HEK293 (cell line): ENCODE data around the gene NDUFA9.

Experiments used
- CTCF ChIA-PET: fragments of 350-600 bp; formaldehyde crosslinking; extraction: SDS; loops from one replicate; lab custom pipeline; 2021; ENCODE audit warnings: antibody characterized with exemption; lab: Yijun Ruan, JAX
- POLR2A ChIA-PET: fragments of 300-600 bp; formaldehyde crosslinking; extraction: SDS; loops from one replicate; lab custom pipeline; 2020; ENCODE audit warnings: antibody characterized with exemption, inconsistent platforms; lab: Yijun Ruan, JAX
- H3K27ac ChIP-seq: fragments of 200-500 bp; sonication (Bioruptor generic); 2 replicates; pipeline ENCODE4 v1.5.1; 2014; ENCODE audit warnings: low read depth, low read length, control low read depth, inconsistent platforms; ENCODE audit errors: extremely low read depth
- H3K36me3 ChIP-seq, 2 experiments: fragments of 200-500 bp in 1 of 2; sonication (Bioruptor generic) in 1 of 2; 1 replicate in 1 of 2; 2 replicates in 1 of 2; pipeline ENCODE4 v1.5.1; 2014 to 2017; ENCODE audit warnings: inconsistent platforms in 2 of 2, low read length in 2 of 2; ENCODE audit not compliant: control insufficient read depth in 2 of 2, insufficient read depth in 1 of 2
- H3K4me1 ChIP-seq: fragments of 200-500 bp; sonication (Bioruptor generic); 2 replicates; pipeline ENCODE4 v1.5.1; 2014; ENCODE audit warnings: mild to moderate bottlenecking, low read length, inconsistent platforms; ENCODE audit not compliant: control insufficient read depth, insufficient read depth
- H3K4me3 ChIP-seq: 2 replicates; pipeline ENCODE4 v1.5.1; 2011; ENCODE audit warnings: low read depth, mild to moderate bottlenecking, control low read depth, low read length, moderate library complexity
- H3K9me3 ChIP-seq: fragments of 200-500 bp; sonication (Bioruptor generic); 2 replicates; pipeline ENCODE4 v1.5.1; 2014; ENCODE audit warnings: low read depth, low read length, inconsistent platforms; ENCODE audit not compliant: control insufficient read depth, insufficient read depth
- GFI1B ChIP-seq: fragments of 450-650 bp; formaldehyde crosslinking; IDR thresholded peaks from 2 replicates; pipeline ENCODE4 v1.5.1; 2016; ENCODE audit warnings: missing biosample characterization, missing genetic modification characterization
- KLF10 ChIP-seq: fragments of 450-650 bp; IDR thresholded peaks from 2 replicates; pipeline ENCODE4 v1.5.1; 2018; ENCODE audit warnings: missing biosample characterization, mild to moderate bottlenecking, missing genetic modification characterization
- RBAK ChIP-seq: fragments of 450-650 bp; formaldehyde crosslinking; IDR thresholded peaks from 2 replicates; pipeline ENCODE4 v1.5.1; 2016; ENCODE audit warnings: missing biosample characterization, missing genetic modification characterization
- ZBTB20 ChIP-seq: fragments of 450-650 bp; formaldehyde crosslinking; IDR thresholded peaks from 2 replicates; pipeline ENCODE4 v1.5.1; 2016; ENCODE audit warnings: missing biosample characterization, missing genetic modification characterization
- ZFP41 ChIP-seq: fragments of 450-650 bp; formaldehyde crosslinking; IDR thresholded peaks from 2 replicates; pipeline ENCODE4 v1.5.1; 2016; ENCODE audit warnings: missing biosample characterization, missing genetic modification characterization, borderline replicate concordance
- ZNF138 ChIP-seq: fragments of 450-650 bp; formaldehyde crosslinking; IDR thresholded peaks from 2 replicates; pipeline ENCODE4 v1.5.1; 2016; ENCODE audit warnings: missing biosample characterization, missing genetic modification characterization, borderline replicate concordance
- ZNF140 ChIP-seq: fragments of 450-650 bp; formaldehyde crosslinking; IDR thresholded peaks from 2 replicates; pipeline ENCODE4 v1.5.1; 2016; ENCODE audit warnings: missing biosample characterization, missing genetic modification characterization
- ZNF155 ChIP-seq: fragments of 450-650 bp; formaldehyde crosslinking; IDR thresholded peaks from 2 replicates; pipeline ENCODE4 v1.5.1; 2016; ENCODE audit warnings: missing biosample characterization, missing genetic modification characterization
- ZNF354C ChIP-seq: fragments of 450-650 bp; formaldehyde crosslinking; IDR thresholded peaks from 2 replicates; pipeline ENCODE4 v1.5.1; 2016; ENCODE audit warnings: missing biosample characterization, missing genetic modification characterization, low read depth, borderline replicate concordance
- ZNF521 ChIP-seq: fragments of 450-650 bp; formaldehyde crosslinking; IDR thresholded peaks from 2 replicates; pipeline ENCODE4 v1.5.1; 2017; ENCODE audit warnings: missing biosample characterization, mild to moderate bottlenecking, missing genetic modification characterization
- ZNF529 ChIP-seq: fragments of 450-650 bp; formaldehyde crosslinking; IDR thresholded peaks from 2 replicates; pipeline ENCODE4 v1.5.1; 2017; ENCODE audit warnings: missing genetic modification characterization, missing biosample characterization; ENCODE audit not compliant: insufficient replicate concordance
- ZNF530 ChIP-seq: fragments of 450-650 bp; formaldehyde crosslinking; IDR thresholded peaks from 2 replicates; pipeline ENCODE4 v1.5.1; 2016; ENCODE audit warnings: low read depth, missing biosample characterization, missing genetic modification characterization
- ZNF629 ChIP-seq: fragments of 450-650 bp; formaldehyde crosslinking; IDR thresholded peaks from 2 replicates; pipeline ENCODE4 v1.5.1; 2017; ENCODE audit warnings: missing biosample characterization, missing genetic modification characterization
- ZNF76 ChIP-seq: fragments of 450-650 bp; formaldehyde crosslinking; IDR thresholded peaks from 2 replicates; pipeline ENCODE4; 2016; ENCODE audit warnings: low read depth, missing biosample characterization, missing genetic modification characterization, borderline replicate concordance
- ZNF830 ChIP-seq: fragments of 450-650 bp; IDR thresholded peaks from 2 replicates; pipeline ENCODE4 v1.5.0; 2018; ENCODE audit warnings: missing biosample characterization, missing genetic modification characterization, low read depth, mild to moderate bottlenecking, moderate library complexity
- TF ChIP-seq, protein P1 (sequence below): fragments of 450-650 bp; formaldehyde crosslinking; IDR thresholded peaks from 2 replicates; pipeline ENCODE4 v1.5.1; 2016; ENCODE audit warnings: missing biosample characterization, missing genetic modification characterization, borderline replicate concordance
- TF ChIP-seq, protein P2 (sequence below): fragments of 450-650 bp; formaldehyde crosslinking; IDR thresholded peaks from 2 replicates; pipeline ENCODE4 v1.5.1; 2016; ENCODE audit warnings: missing biosample characterization, missing genetic modification characterization, borderline replicate concordance
- TF ChIP-seq, protein P3 (sequence below): fragments of 450-650 bp; formaldehyde crosslinking; IDR thresholded peaks from 2 replicates; pipeline ENCODE4 v1.5.1; 2016; ENCODE audit warnings: missing biosample characterization, missing genetic modification characterization
- TF ChIP-seq, protein P4 (sequence below): fragments of 450-650 bp; formaldehyde crosslinking; IDR thresholded peaks from 2 replicates; pipeline ENCODE4 v1.5.1; 2017; ENCODE audit warnings: missing biosample characterization, missing genetic modification characterization

The NDUFA9 gene

DNA sequence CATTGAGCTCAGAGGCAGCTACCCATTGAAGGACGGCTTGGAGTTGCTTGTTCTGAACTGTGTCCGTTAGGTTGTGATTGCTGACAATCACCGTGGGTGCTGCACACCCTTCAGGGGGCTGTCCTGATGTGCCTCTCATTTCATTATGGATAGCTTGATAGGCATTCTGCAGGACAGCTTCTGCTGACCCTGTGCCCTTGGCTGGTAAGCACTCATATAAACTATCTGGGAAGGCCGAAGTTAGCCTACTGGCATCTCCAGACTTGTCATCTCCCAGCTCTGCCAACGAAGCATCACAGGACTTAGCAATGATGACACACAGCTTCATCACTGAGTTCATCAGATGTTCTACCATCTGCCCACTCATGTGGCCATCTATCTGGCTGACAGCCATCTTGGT, 22.4 kb upstream of the NDUFA9 start (continued):
- TF ChIP-seq, protein P1, sequence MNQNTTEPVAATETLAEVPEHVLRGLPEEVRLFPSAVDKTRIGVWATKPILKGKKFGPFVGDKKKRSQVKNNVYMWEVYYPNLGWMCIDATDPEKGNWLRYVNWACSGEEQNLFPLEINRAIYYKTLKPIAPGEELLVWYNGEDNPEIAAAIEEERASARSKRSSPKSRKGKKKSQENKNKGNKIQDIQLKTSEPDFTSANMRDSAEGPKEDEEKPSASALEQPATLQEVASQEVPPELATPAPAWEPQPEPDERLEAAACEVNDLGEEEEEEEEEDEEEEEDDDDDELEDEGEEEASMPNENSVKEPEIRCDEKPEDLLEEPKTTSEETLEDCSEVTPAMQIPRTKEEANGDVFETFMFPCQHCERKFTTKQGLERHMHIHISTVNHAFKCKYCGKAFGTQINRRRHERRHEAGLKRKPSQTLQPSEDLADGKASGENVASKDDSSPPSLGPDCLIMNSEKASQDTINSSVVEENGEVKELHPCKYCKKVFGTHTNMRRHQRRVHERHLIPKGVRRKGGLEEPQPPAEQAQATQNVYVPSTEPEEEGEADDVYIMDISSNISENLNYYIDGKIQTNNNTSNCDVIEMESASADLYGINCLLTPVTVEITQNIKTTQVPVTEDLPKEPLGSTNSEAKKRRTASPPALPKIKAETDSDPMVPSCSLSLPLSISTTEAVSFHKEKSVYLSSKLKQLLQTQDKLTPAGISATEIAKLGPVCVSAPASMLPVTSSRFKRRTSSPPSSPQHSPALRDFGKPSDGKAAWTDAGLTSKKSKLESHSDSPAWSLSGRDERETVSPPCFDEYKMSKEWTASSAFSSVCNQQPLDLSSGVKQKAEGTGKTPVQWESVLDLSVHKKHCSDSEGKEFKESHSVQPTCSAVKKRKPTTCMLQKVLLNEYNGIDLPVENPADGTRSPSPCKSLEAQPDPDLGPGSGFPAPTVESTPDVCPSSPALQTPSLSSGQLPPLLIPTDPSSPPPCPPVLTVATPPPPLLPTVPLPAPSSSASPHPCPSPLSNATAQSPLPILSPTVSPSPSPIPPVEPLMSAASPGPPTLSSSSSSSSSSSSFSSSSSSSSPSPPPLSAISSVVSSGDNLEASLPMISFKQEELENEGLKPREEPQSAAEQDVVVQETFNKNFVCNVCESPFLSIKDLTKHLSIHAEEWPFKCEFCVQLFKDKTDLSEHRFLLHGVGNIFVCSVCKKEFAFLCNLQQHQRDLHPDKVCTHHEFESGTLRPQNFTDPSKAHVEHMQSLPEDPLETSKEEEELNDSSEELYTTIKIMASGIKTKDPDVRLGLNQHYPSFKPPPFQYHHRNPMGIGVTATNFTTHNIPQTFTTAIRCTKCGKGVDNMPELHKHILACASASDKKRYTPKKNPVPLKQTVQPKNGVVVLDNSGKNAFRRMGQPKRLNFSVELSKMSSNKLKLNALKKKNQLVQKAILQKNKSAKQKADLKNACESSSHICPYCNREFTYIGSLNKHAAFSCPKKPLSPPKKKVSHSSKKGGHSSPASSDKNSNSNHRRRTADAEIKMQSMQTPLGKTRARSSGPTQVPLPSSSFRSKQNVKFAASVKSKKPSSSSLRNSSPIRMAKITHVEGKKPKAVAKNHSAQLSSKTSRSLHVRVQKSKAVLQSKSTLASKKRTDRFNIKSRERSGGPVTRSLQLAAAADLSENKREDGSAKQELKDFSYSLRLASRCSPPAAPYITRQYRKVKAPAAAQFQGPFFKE (tag by site-specific recombination) = no peak
- TF ChIP-seq ZNF155 = no peak
- no peak for TF ChIP-seq RBAK (tag by site-specific recombination)
- TF ChIP-seq ZNF530 (tag by site-specific recombination) = no peak

DNA sequence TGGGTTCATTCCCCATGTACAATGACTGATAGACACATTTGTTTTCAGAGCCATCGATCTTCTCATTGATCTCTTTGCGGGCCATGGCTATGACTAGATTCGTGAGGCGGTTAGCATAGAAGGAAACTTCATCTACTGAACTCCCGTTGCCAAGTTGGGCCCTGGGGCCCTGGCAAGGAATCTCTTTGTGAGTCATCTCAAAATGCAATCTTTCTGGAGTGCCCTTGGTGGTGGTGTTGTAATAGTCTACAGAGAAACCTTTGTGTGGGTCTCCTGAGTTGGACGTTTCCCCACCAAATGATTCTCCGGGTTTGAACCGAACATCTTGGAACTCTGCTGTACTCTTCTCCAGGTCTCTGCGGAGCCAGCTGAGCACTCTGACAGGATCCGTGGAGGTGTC, 20.5 kb upstream of the NDUFA9 start:
- Histone ChIP-seq H3K36me3 (no peaks in the 10 kb centered on the region), H3K9me3 (no peaks in the 10 kb centered on the region), H3K27ac (no peak overlapping the region), H3K4me1 (no peaks in the 10 kb centered on the region), H3K4me3 (no peak overlapping the region)
- ChIA-PET POLR2A (no interaction called here), CTCF (no interaction called here)
- no peak for TF ChIP-seq ZBTB20

DNA sequence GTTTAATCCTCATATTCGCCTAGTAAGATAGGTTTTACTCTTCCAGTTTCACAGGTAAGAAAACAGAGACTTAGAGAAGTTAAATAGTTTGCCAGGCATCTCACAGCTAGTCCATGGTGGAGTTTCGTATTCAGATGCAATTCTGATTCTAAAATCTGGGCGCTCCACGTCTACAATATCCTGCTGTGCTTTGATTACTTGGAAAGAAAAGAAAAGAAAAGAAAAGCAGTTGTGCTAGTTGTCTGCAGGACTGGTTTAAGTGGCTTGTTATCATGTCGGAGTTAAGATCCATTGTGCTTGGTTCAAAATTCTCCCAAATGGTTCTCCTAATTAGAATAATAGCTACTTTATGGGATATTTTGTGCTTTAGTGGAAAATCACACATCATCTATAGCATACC, 18.7 kb upstream of the NDUFA9 start:
- Histone ChIP-seq H3K27ac (no peak overlapping the region), H3K36me3 (no peaks in the 10 kb centered on the region), H3K4me3 (no peak overlapping the region), H3K4me1 (no peaks in the 10 kb centered on the region), H3K9me3 (no peaks in the 10 kb centered on the region)
- ChIA-PET CTCF (no interaction called here), POLR2A (no interaction called here)
- TF ChIP-seq ZNF521 (tag by site-specific recombination) (no peak), ZNF830 (tag by site-specific recombination) (no peak), ZNF76 (no peak), ZNF138 (no peak), KLF10 (tag by site-specific recombination) (no peak), ZFP41 (tag by site-specific recombination) (no peak), ZNF529 (tag by site-specific recombination) (no peak), ZNF354C (no peak), ZNF629 (no peak), ZNF140 (tag by site-specific recombination) (no peak), GFI1B (no peak)
- TF ChIP-seq, protein P2, sequence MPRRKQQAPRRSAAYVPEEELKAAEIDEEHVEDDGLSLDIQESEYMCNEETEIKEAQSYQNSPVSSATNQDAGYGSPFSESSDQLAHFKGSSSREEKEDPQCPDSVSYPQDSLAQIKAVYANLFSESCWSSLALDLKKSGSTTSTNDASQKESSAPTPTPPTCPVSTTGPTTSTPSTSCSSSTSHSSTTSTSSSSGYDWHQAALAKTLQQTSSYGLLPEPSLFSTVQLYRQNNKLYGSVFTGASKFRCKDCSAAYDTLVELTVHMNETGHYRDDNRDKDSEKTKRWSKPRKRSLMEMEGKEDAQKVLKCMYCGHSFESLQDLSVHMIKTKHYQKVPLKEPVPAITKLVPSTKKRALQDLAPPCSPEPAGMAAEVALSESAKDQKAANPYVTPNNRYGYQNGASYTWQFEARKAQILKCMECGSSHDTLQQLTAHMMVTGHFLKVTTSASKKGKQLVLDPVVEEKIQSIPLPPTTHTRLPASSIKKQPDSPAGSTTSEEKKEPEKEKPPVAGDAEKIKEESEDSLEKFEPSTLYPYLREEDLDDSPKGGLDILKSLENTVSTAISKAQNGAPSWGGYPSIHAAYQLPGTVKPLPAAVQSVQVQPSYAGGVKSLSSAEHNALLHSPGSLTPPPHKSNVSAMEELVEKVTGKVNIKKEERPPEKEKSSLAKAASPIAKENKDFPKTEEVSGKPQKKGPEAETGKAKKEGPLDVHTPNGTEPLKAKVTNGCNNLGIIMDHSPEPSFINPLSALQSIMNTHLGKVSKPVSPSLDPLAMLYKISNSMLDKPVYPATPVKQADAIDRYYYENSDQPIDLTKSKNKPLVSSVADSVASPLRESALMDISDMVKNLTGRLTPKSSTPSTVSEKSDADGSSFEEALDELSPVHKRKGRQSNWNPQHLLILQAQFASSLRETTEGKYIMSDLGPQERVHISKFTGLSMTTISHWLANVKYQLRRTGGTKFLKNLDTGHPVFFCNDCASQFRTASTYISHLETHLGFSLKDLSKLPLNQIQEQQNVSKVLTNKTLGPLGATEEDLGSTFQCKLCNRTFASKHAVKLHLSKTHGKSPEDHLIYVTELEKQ = no peak
- TF ChIP-seq, protein P3, sequence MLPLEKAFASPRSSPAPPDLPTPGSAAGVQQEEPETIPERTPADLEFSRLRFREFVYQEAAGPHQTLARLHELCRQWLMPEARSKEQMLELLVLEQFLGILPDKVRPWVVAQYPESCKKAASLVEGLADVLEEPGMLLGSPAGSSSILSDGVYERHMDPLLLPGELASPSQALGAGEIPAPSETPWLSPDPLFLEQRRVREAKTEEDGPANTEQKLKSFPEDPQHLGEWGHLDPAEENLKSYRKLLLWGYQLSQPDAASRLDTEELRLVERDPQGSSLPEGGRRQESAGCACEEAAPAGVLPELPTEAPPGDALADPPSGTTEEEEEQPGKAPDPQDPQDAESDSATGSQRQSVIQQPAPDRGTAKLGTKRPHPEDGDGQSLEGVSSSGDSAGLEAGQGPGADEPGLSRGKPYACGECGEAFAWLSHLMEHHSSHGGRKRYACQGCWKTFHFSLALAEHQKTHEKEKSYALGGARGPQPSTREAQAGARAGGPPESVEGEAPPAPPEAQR (tag by site-specific recombination) = no peak
- TF ChIP-seq, protein P4, sequence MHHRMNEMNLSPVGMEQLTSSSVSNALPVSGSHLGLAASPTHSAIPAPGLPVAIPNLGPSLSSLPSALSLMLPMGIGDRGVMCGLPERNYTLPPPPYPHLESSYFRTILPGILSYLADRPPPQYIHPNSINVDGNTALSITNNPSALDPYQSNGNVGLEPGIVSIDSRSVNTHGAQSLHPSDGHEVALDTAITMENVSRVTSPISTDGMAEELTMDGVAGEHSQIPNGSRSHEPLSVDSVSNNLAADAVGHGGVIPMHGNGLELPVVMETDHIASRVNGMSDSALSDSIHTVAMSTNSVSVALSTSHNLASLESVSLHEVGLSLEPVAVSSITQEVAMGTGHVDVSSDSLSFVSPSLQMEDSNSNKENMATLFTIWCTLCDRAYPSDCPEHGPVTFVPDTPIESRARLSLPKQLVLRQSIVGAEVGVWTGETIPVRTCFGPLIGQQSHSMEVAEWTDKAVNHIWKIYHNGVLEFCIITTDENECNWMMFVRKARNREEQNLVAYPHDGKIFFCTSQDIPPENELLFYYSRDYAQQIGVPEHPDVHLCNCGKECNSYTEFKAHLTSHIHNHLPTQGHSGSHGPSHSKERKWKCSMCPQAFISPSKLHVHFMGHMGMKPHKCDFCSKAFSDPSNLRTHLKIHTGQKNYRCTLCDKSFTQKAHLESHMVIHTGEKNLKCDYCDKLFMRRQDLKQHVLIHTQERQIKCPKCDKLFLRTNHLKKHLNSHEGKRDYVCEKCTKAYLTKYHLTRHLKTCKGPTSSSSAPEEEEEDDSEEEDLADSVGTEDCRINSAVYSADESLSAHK (tag by site-specific recombination) = no peak
